NCI-H510A (cell line): ENCODE results near the gene PITPNM3.

Source experiments
- DNase-seq: peaks from one replicate; lab custom pipeline; 2025; lab: John Stamatoyannopoulos, UW

The PITPNM3 gene

GRCh38 chr17:6408276-6408675, 148.1 kb downstream of the PITPNM3 start:
- DNase-seq: no peak

DNA sequence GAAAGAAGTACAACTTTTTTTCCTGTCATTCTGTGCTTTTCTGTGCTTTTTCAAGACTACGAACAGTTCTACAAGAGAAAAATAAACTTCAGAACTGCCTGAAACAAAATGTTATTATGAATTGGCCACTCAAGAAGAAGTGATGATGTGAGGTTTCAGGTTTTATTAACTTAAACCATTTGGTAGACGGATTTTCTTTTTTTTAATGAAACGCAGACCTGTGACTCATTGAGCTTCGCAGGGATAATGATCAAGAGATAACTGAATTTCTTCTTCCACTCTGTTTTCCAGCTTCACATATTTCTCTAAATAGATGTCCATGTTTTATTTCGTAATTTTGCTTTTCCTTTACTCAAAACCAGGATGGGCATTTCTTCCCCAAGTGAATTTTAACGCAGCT, 154.1 kb downstream of the PITPNM3 start:
- no peak for DNase-seq
